ENCODE results near the gene ADGRV1.

The ADGRV1 gene

DNA sequence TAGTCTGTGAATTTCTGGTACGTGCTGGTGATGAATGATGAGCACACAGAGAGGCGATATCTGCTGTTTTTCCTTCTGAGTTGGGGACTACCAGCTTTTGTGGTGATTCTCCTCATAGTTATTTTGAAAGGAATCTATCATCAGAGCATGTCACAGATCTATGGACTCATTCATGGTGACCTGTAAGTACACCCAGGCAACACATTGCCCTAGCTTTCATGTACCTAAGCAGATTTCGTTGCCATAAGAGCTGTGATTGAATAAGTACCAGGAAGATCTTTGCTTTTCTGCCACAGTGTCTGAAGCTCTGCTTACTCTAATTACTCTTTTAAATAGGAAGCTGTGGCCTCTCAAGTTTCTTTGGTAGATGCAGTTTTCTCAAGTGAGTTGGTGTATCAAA is 426.7 kb downstream of the ADGRV1 start:
- H3K27ac ChIP-seq (ENCODE audit: low read length), result no peak overlapping the region
- H3K79me2 ChIP-seq (ENCODE audit: insufficient read depth, low read length), result no peaks in the 10 kb centered on the region
- no peak overlapping the region for H3K4me2 ChIP-seq (ENCODE audit: insufficient read depth, low read length)
- TF ChIP-seq, protein P1, sequence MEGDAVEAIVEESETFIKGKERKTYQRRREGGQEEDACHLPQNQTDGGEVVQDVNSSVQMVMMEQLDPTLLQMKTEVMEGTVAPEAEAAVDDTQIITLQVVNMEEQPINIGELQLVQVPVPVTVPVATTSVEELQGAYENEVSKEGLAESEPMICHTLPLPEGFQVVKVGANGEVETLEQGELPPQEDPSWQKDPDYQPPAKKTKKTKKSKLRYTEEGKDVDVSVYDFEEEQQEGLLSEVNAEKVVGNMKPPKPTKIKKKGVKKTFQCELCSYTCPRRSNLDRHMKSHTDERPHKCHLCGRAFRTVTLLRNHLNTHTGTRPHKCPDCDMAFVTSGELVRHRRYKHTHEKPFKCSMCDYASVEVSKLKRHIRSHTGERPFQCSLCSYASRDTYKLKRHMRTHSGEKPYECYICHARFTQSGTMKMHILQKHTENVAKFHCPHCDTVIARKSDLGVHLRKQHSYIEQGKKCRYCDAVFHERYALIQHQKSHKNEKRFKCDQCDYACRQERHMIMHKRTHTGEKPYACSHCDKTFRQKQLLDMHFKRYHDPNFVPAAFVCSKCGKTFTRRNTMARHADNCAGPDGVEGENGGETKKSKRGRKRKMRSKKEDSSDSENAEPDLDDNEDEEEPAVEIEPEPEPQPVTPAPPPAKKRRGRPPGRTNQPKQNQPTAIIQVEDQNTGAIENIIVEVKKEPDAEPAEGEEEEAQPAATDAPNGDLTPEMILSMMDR (IDR thresholded peaks at IDR 0.05; ENCODE audit: borderline replicate concordance, extremely low read depth, low read length, poor library complexity, severe bottlenecking), result no peak
- TF ChIP-seq EZH2 (IDR thresholded peaks at IDR 0.05; ENCODE audit: borderline replicate concordance, low read depth, low read length, severe bottlenecking), result no peak
- H3K36me3 ChIP-seq (ENCODE audit: insufficient read depth, low read length), result no peaks in the 10 kb centered on the region
- H3K9me3 ChIP-seq (ENCODE audit: insufficient read depth, low read length, severe bottlenecking), result no peaks in the 10 kb centered on the region
- no peaks in the 10 kb centered on the region for H4K20me1 ChIP-seq (ENCODE audit: insufficient read depth, low read length)
- ATAC-seq (ENCODE audit: insufficient read depth, low read depth), result no peak
- no peak overlapping the region for H3K9ac ChIP-seq (ENCODE audit: low read depth, low read length)
- H3K4me1 ChIP-seq (ENCODE audit: insufficient read depth, low read length), result no peaks in the 10 kb centered on the region
- no peak for DNase-seq
- H3K4me3 ChIP-seq (ENCODE audit: low read depth in 1 of 2, low read length in 2 of 2), result no peak overlapping the region
- no peak overlapping the region for H2AFZ ChIP-seq (ENCODE audit: low read depth, low read length)
- no peaks in the 10 kb centered on the region for H3K27me3 ChIP-seq (ENCODE audit: insufficient read depth, low read length, poor library complexity)

DNA sequence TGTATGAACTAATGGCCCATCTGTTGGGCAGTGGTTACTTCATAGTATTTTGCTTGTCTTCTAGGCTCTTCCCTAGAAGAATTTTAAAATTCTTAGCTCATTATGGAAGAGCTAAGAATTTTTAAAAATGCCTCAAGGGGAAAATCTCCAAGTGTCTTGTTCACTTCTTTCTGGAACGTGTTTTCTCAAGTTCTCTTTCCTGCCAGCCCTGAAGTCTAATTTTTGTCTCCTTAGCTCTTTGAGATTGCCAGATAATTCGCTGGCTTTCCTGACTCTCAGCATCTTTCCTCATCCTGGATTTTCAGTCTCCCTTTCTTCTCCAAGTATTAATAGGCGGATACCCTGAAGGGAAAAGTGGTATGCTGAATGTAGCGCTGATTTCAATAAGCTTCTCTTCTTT is 429.1 kb downstream of the ADGRV1 start:
- no peak for DNase-seq

DNA sequence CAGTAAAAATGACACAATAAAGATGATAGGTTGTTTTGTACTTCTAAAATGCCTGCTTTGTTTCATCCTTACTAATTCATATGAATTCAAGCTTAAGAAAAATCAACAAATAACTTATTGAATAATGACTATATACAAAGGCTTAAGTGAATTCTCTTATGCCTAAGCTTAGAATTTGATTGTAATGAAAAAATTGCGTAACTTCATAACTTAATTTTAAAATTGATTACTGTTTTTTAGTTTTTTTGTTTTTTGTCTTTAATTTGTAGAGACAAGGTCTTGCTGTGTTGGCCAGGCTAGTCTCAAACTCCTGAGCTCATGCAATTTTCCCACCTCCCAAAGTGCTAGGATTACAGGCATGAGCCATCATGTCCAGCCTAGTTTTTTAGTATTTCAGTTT is 432.6 kb downstream of the ADGRV1 start:
- TF ChIP-seq EZH2 (IDR thresholded peaks at IDR 0.05; ENCODE audit: borderline replicate concordance, low read depth, low read length, severe bottlenecking), result no peak
- TF ChIP-seq, protein P1 (IDR thresholded peaks at IDR 0.05; ENCODE audit: borderline replicate concordance, extremely low read depth, low read length, poor library complexity, severe bottlenecking), result no peak

More for the DNA sequence above, 429.1 kb downstream of the ADGRV1 start:
- ATAC-seq (ENCODE audit: insufficient read depth, low read depth), result no peak
- H3K79me2 ChIP-seq (ENCODE audit: insufficient read depth, low read length), result no peaks in the 10 kb centered on the region
- no peaks in the 10 kb centered on the region for H3K9me3 ChIP-seq (ENCODE audit: insufficient read depth, low read length, severe bottlenecking)
- H3K27me3 ChIP-seq (ENCODE audit: insufficient read depth, low read length, poor library complexity), result no peaks in the 10 kb centered on the region
- TF ChIP-seq EZH2 (IDR thresholded peaks at IDR 0.05; ENCODE audit: borderline replicate concordance, low read depth, low read length, severe bottlenecking), result no peak
- TF ChIP-seq, protein P1 (IDR thresholded peaks at IDR 0.05; ENCODE audit: borderline replicate concordance, extremely low read depth, low read length, poor library complexity, severe bottlenecking), result no peak
- no peak overlapping the region for H2AFZ ChIP-seq (ENCODE audit: low read depth, low read length)
- H3K9ac ChIP-seq (ENCODE audit: low read depth, low read length), result no peak overlapping the region
- no peaks in the 10 kb centered on the region for H3K4me1 ChIP-seq (ENCODE audit: insufficient read depth, low read length)
- H3K4me3 ChIP-seq (ENCODE audit: low read depth in 1 of 2, low read length in 2 of 2), result no peak overlapping the region
- no peaks in the 10 kb centered on the region for H3K36me3 ChIP-seq (ENCODE audit: insufficient read depth, low read length)
- H3K27ac ChIP-seq (ENCODE audit: low read length), result no peak overlapping the region
- no peaks in the 10 kb centered on the region for H4K20me1 ChIP-seq (ENCODE audit: insufficient read depth, low read length)
- no peak overlapping the region for H3K4me2 ChIP-seq (ENCODE audit: insufficient read depth, low read length)

DNA sequence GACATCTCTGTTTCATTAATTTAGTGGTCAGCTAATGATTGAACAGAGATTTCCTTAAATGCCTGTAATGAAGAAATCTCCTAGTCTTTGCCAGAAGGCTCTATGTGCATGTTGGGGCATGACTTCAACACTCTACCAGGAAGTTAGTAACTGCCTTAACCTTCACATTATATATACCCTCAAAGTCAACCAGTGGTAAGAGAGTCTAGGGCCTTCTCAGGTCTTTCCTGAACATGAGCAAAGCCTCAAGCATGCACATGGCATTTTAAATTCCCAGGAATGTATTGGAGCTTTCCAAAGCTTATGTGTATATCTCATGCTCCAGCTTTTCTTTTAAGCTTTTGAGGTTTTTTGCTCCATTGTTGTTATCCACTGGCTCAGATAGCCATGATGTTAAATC is 436.2 kb downstream of the ADGRV1 start:
- H3K79me2 ChIP-seq (ENCODE audit: insufficient read depth, low read length), result no peaks in the 10 kb centered on the region
- H4K20me1 ChIP-seq (ENCODE audit: insufficient read depth, low read length), result no peaks in the 10 kb centered on the region
- H3K9me3 ChIP-seq (ENCODE audit: insufficient read depth, low read length, severe bottlenecking), result no peaks in the 10 kb centered on the region
- DNase-seq (no peak), ATAC-seq (ENCODE audit: insufficient read depth, low read depth) (no peak)
- no peak overlapping the region for H3K4me3 ChIP-seq (ENCODE audit: low read depth in 1 of 2, low read length in 2 of 2)
- H3K27me3 ChIP-seq (ENCODE audit: insufficient read depth, low read length, poor library complexity), result no peaks in the 10 kb centered on the region
- no peaks in the 10 kb centered on the region for H3K4me1 ChIP-seq (ENCODE audit: insufficient read depth, low read length)
- no peak overlapping the region for H3K27ac ChIP-seq (ENCODE audit: low read length)
- no peaks in the 10 kb centered on the region for H3K36me3 ChIP-seq (ENCODE audit: insufficient read depth, low read length)
- TF ChIP-seq, protein P1 (IDR thresholded peaks at IDR 0.05; ENCODE audit: borderline replicate concordance, extremely low read depth, low read length, poor library complexity, severe bottlenecking), result no peak
- TF ChIP-seq EZH2 (IDR thresholded peaks at IDR 0.05; ENCODE audit: borderline replicate concordance, low read depth, low read length, severe bottlenecking), result no peak
- H3K4me2 ChIP-seq (ENCODE audit: insufficient read depth, low read length), result no peak overlapping the region
- H2AFZ ChIP-seq (ENCODE audit: low read depth, low read length), result no peak overlapping the region
- no peak overlapping the region for H3K9ac ChIP-seq (ENCODE audit: low read depth, low read length)

More for the DNA sequence above, 432.6 kb downstream of the ADGRV1 start:
- H3K9ac ChIP-seq (ENCODE audit: low read depth, low read length), result no peak overlapping the region
- DNase-seq, result no peak
- no peaks in the 10 kb centered on the region for H3K9me3 ChIP-seq (ENCODE audit: insufficient read depth, low read length, severe bottlenecking)
- no peak overlapping the region for H3K4me3 ChIP-seq (ENCODE audit: low read depth in 1 of 2, low read length in 2 of 2)
- no peaks in the 10 kb centered on the region for H3K27me3 ChIP-seq (ENCODE audit: insufficient read depth, low read length, poor library complexity)
- H3K27ac ChIP-seq (ENCODE audit: low read length), result no peak overlapping the region
- H3K4me1 ChIP-seq (ENCODE audit: insufficient read depth, low read length), result no peaks in the 10 kb centered on the region
- no peaks in the 10 kb centered on the region for H3K36me3 ChIP-seq (ENCODE audit: insufficient read depth, low read length)
- no peaks in the 10 kb centered on the region for H4K20me1 ChIP-seq (ENCODE audit: insufficient read depth, low read length)
- no peak overlapping the region for H2AFZ ChIP-seq (ENCODE audit: low read depth, low read length)
- no peak for ATAC-seq (ENCODE audit: insufficient read depth, low read depth)
- H3K4me2 ChIP-seq (ENCODE audit: insufficient read depth, low read length), result no peak overlapping the region
- no peaks in the 10 kb centered on the region for H3K79me2 ChIP-seq (ENCODE audit: insufficient read depth, low read length)

All from DND-41 (cell line).